Measurements from ENCODE around the gene ZNF30.
A peak's percentile ranks its signal among the peaks of the same experiment; 100 is the strongest.
"Not testable (repeated sequence)": the region's sequence is repeated elsewhere in the genome, so short reads cannot be mapped to it uniquely, and the experiment has no call there.

Gene ZNF30
- 2.7 to 7.2 (median 5.3) reads per million in 4 donors for total RNA-seq

DNA sequence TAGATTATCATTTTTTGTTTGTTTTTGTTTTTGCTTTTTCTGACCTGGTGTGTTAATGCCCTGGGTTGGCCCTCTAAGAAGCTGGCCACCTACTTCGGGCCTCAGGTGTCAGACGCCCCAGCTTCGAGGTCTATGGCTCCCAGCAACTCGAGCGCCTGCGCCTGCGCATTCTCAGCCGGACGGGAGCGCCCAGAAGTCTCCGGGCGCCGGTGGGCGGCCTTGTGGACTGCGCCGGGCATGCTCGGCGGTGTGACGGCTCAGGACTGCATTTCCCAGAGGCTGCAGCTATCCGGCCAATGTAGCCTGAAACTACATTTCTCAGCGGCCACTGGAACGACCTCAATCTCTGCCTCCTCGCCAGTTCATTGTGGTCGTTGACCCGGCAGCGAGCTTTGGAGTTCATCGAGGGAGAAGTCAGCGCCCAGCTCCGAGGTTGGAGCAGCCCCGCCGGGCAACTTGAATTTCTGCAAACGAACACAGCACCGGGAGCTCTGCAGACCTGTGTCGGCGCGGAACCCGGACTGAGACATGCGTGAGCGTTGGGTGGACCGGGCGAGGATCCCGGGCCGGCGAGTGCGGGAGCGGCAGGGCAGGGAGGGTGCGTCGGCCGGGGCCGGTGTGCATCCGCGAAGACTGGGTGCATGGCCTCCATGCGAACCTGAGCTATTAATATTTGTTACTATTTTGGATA, at the start of gene ZNF30:
ZNF30 (plus strand) TSS at position 219 of the 691 bp plus-strand sequence. CDS start 3,045 bp downstream, outside the sequence.
- peak; percentile 44 to 80 (median 62) for DNase-seq

GRCh38 chr19:34879563-34879962, 47.1 kb upstream of the ZNF30 start:
- no peak for DNase-seq

GRCh38 chr19:34880034-34880433, 46.7 kb upstream of the ZNF30 start:
- no peak for DNase-seq

GRCh38 chr19:34881982-34882381, 44.7 kb upstream of the ZNF30 start:
- no peak for DNase-seq

GRCh38 chr19:34888091-34888490, 38.6 kb upstream of the ZNF30 start:
- no peak for DNase-seq

GRCh38 chr19:34900245-34900644, 26.5 kb upstream of the ZNF30 start:
- DNase-seq, result no peak

- DNase-seq, result no peak
These were observed 21.8 kb upstream of the ZNF30 start for GRCh38 chr19:34904664-34905527.

- no peak for DNase-seq
These were observed 15.9 kb upstream of the ZNF30 start for GRCh38 chr19:34910770-34911169.

DNA sequence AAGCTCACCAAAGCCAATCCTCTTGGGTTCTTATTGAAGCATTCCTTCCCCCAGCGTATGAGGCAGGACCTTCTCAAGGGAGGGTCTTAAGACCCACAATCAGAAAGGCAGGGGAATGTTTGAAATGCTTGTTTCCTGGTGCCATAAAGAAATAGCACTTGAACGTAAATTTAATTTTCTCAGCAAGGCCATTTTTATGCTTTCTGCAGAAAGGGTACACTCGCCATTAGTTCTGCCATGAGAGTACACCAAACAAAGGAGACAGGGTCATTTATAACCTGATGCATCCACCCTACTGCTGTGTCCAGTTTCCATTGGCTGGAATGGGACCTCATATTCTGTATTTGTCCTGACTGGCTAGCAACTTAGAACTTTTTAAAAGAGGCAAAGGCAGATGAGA, 9.6 kb upstream of the ZNF30 start:
- not testable (repeated sequence) for DNase-seq

GRCh38 chr19:34918190-34918589, 8.5 kb upstream of the ZNF30 start:
- no peak for DNase-seq

DNA sequence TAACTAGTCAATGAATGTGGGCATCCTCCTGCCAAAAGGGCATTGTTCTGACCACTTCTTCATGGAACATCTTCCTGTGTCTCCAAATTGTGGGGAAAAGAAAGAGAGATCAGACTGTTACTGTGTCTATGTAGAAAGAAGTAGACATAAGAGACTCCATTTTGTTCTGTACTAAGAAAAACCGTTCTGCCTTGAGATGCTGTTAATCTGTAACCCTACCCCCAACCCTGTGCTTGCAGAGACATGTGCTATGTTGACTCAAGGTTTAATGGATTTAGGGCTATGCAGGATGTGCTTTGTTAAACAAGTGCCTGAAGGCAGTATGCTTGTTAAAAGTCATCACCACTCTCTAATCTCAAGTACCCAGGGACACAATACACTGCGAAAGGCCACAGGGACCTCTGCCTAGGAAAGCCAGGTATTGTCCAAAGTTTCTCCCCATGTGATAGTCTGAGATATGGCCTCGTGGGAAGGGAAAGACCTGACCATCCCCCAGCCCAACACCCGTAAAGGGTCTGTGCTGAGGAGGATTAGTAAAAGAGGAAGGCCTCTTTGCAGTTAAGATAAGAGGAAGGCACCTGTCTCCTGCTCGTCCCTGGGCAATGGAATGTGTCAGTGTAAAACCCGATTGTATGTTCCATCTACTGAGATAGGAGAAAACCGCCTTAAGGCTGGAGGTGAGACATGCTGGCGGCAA, 6.5 kb upstream of the ZNF30 start:
- DNase-seq, result not testable (repeated sequence)

DNA sequence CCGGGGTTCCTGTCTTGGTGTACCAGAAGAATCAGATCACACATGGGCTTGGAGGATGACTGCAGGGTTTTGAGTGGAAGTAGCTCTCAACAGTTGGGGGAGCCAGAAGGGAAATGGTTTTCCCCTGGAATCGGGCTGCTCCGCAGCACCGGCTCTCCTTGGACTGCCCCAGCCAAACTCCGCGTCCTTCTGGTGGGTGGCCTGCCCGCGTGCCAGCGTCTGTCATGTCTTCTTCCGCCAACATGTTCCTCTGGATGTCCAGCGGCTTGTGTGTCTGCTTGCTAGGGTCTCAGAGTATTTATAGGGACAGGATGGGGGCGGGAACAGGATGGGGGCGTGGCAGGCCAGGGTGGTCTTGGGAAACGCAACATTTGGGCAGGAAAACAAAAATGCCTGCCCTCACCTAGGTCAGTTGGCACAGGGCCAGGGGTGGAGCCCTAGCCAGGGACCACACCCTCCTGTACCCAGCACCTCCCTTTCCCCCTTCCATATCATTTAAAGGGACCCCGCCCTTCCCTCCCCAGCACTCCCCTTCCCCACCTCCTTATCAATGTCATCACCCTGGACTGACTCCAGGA, 1.3 kb upstream of the ZNF30 start:
- no peak for DNase-seq

DNA sequence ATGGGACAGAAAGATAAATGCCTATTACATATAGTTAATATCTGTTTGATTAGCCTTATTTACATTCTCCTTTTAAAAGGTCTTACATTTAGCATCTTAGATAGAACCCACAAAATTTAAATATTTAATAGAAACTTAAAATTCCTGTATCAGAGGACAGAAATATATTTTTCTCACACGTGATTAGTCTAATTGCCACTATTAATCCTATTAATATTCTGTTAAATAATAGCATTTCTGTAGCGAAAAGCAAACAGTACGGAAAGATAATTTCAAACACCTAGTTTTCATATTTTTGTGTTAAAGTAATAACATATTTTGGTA, 380 bp upstream of the ZNF30 start:
- no peak for DNase-seq

- no peak for DNase-seq
These were observed 5.8 kb downstream of the ZNF30 start for GRCh38 chr19:34932494-34932893.

- DNase-seq, result no peak
These were observed 9.5 kb downstream of the ZNF30 start for GRCh38 chr19:34936184-34936583.

DNA sequence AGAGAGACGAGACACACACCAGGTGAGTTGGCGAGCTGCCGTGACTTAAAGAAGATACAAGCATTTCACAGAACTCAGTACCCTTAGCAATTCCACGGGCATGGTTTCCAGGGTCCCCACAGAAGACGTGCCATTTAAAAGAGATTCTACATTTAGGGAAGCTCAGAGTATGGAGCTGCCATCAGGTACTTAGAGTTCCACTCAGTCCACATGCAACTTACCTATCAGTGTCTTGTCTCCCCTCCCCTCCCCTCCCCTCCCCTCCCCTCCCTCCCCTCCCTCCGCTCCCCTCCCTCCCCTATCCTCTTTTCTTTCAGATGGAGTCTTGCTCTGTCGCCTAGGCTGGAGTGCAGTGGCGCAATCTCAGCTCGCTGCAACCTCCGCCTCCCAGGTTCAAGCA, 12.2 kb downstream of the ZNF30 start:
- DNase-seq, result no peak

DNA sequence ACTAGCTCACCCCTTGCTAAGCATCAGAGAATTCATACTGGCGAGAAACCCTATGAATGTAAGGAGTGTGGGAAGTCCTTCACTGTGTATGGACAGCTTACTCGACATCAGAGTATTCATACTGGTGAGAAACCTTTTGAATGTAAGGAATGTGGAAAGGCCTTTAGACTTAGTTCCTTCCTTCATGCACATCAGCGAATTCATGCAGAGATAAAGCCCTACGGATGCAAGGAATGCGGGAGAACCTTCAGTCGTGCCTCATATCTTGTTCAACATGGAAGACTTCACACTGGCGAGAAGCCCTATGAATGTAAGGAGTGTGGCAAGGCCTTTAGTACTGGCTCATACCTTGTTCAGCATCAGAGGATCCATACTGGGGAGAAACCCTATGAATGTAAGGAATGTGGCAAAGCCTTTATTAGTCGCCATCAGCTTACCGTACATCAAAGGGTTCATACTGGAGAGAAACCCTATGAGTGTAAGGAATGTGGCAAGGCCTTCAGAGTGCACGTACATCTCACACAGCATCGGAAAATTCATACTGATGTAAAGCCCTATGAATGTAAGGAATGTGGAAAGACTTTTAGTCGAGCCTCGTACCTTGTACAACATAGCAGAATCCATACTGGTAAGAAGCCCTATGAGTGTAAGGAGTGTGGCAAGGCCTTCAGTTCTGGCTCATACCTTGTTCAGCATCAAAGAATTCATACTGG, 17.3 kb downstream of the ZNF30 start:
- no peak for DNase-seq

GRCh38 chr19:34953092-34953491, 26.4 kb downstream of the ZNF30 start:
- no peak for DNase-seq

DNA sequence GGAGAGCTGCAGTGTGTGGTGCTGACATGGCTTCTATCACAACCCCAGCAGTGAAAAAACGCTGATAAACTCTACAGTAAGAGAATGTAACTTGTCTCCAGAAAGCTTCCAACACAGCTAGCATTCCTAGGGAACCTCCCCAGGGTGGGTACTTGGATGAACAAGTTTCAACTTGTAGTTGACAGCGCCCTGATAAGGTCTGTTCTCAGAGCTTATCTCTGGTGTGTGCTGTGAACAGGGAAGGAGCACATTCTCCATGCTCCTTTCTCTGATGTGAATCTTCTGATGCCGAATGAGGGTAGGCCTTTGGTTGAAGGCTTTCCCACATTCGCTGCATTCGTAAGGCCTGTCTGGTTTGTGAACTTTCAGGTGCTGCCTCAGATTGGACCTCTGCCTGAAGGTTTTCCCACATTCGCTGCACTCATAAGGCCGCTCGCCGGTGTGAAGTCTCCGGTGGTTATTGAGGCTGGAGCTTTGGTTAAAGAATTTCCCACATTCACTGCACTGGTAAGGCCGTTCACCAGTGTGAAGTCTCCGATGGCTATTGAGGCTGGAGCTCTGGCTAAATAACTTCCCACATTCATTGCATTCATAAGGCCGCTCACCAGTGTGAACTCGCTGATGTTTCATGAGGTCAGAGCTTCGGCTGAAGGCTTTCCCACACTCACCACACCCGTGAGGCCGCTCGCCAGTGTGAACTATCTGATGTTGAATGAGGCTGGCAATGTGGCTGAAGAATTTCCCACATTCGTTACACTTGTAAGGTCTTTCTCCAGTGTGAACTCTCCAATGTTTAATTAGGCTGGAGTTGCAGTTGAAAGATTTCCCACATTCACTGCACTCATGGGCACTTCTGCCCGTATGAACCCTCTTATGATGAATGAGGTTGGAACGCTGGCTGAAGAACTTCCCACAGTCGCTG, 31.4 kb downstream of the ZNF30 start:
- no peak for DNase-seq

DNA sequence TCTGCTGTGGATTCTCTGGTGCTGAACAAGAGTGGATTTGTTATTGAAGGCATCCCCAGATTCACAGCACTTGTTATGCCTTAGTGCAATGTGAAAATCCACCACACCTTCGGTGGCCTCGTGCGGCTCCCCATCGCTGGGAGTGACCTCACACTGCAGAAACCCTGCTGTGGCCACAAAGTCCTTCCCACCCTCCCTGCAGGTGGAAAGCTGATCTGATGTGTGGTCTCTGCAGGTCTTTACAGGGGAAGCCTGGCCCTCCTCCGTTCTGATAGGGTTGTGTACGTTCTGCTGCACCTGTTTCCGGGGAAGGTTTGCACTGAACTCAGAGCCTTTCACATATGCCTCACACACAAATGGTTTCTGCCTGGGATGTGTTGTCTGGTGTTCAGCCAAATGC, 32.3 kb downstream of the ZNF30 start:
- DNase-seq, result no peak

DNA sequence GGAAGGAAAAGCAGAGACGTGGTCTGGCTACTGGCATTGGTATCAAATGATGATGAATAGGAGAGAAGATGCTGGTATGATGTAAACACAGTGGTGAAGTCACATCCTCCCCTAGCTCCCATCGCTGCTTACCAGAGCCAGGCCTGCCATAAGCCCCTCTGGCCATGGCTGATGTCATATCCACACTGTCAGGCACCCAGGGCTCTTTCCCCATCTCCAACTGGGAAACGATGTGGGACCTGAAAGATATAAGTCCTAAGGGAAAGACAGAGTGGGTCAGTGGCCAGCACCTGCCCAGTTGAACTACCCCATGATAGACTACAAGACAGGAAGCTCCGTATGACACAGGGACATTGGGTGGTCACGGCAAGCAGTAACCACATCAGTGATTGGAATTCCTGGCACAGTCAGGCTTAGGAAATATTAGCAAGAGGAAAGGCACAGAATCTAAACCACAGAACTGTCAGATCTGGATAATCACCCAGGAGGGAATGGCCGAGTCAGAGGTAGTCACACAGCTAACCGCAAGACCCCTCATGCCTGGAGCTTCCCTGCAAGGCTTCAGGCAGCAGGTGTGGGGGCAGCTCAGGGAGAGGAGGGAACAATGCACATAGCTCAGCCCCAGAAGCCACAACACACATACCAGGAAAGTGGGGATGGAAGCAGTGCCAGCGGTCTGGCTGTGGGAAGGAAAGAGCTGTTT, 33.6 kb downstream of the ZNF30 start:
- DNase-seq, result no peak

Measured in T-helper 1 cell (primary cell).